ENCODE measurements around the gene PRRG3. TPM values are rescaled to one million over a fixed set of nuclear protein-coding genes. Genes with fewer than 3 reads are reported as not detected.

PRRG3 gene
- total RNA-seq, 6 donors from 2014 or later = 0.20 to 4.1 (median 0.21) TPM; not detected in 2

- 57 to 63% methylated on average over 21 to 24 of the region's 24 CpGs for WGBS, 2 donors
- H3K9me3 ChIP-seq = no peaks in the 10 kb centered on the region
- H3K27ac ChIP-seq = no peak overlapping the region
- no peaks in the 10 kb centered on the region for H3K36me3 ChIP-seq
- H3K4me1 ChIP-seq = no peaks in the 10 kb centered on the region
- no peak overlapping the region for H3K4me3 ChIP-seq
- TF ChIP-seq EP300 (IDR thresholded peaks at IDR 0.05) (no peak), POLR2AphosphoS5 (IDR thresholded peaks at IDR 0.05) (no peak), POLR2A (IDR thresholded peaks at IDR 0.05) (no peak), CTCF (IDR thresholded peaks at IDR 0.05) (peak in 3 of 6 experiments; percentile 11 to 22 (median 19))
- DNase-seq (peak; percentile 35 to 77), ATAC-seq (ENCODE audit: low FRiP score in 2 of 2) (peak in 1 of 2 donors; percentile 63)
- peaks cover 0 to 4% (median 0%) of the 10 kb centered on the region in 4 donors for H3K27me3 ChIP-seq
Measured at GRCh38 chrX:151722241-151722846, 27.1 kb downstream of the PRRG3 start.

- DNase-seq = no peak
- ATAC-seq (ENCODE audit: low FRiP score in 2 of 2) = no peak
- TF ChIP-seq CTCF (IDR thresholded peaks at IDR 0.05) = no peak
- no peak for TF ChIP-seq POLR2A (IDR thresholded peaks at IDR 0.05)
- no peak for TF ChIP-seq EP300 (IDR thresholded peaks at IDR 0.05)
- TF ChIP-seq POLR2AphosphoS5 (IDR thresholded peaks at IDR 0.05) = no peak
- Histone ChIP-seq H3K27me3 (peaks cover 0 to 4% (median 0%) of the 10 kb centered on the region in 4 donors), H3K36me3 (no peaks in the 10 kb centered on the region), H3K4me3 (no peak overlapping the region), H3K27ac (no peak overlapping the region), H3K9me3 (no peaks in the 10 kb centered on the region), H3K4me1 (no peaks in the 10 kb centered on the region)
- WGBS, 2 donors = 70 to 85% methylated on average over 2 to 7 of the region's 7 CpGs
Measured at GRCh38 chrX:151723156-151723760, 28.0 kb downstream of the PRRG3 start.

GRCh38 chrX:151724563-151725337 lies 29.5 kb downstream of the PRRG3 start:
- Histone ChIP-seq H3K36me3 (no peaks in the 10 kb centered on the region), H3K9me3 (no peaks in the 10 kb centered on the region), H3K4me1 (no peaks in the 10 kb centered on the region), H3K27me3 (peaks cover 0 to 4% (median 0%) of the 10 kb centered on the region in 4 donors), H3K27ac (no peak overlapping the region), H3K4me3 (no peak overlapping the region)
- TF ChIP-seq POLR2A (IDR thresholded peaks at IDR 0.05) (no peak), EP300 (IDR thresholded peaks at IDR 0.05) (no peak), POLR2AphosphoS5 (IDR thresholded peaks at IDR 0.05) (no peak), CTCF (IDR thresholded peaks at IDR 0.05) (no peak)
- DNase-seq (no peak), ATAC-seq (ENCODE audit: low FRiP score in 2 of 2) (no peak)
- WGBS, 2 donors = 69% methylated on average over 7 of the region's 7 CpGs; no CpG with 5 or more reads in 1 of the 2 donors

- 60% methylated on average over 1 of the region's 1 CpG; no CpG with 5 or more reads in 1 of the 2 donors for WGBS, 2 donors
- H3K4me1 ChIP-seq = no peaks in the 10 kb centered on the region
- no peaks in the 10 kb centered on the region for H3K9me3 ChIP-seq
- ATAC-seq (ENCODE audit: low FRiP score in 2 of 2) (no peak), DNase-seq (no peak)
- H3K27ac ChIP-seq = no peak overlapping the region
- peaks cover 0 to 4% (median 0%) of the 10 kb centered on the region in 4 donors for H3K27me3 ChIP-seq
- H3K36me3 ChIP-seq = no peaks in the 10 kb centered on the region
- no peak overlapping the region for H3K4me3 ChIP-seq
- TF ChIP-seq EP300 (IDR thresholded peaks at IDR 0.05) (no peak), CTCF (IDR thresholded peaks at IDR 0.05) (no peak), POLR2AphosphoS5 (IDR thresholded peaks at IDR 0.05) (no peak)
Measured at GRCh38 chrX:151725338-151725614, 30.0 kb downstream of the PRRG3 start.

All from upper lobe of left lung (tissue), 6 donors.